NCI-H2081 (cell line): ENCODE results near the gene USHBP1.

ENCODE experiments used
- DNase-seq, 2 experiments: peaks; one replicate each; lab custom pipeline; 2025; lab: John Stamatoyannopoulos, UW

Gene USHBP1

GRCh38 chr19:17211547-17212446 is 52.7 kb downstream of the USHBP1 start:
- no peak for DNase-seq

- DNase-seq, result no peak
Observed at GRCh38 chr19:17210296-17210695, 54.2 kb downstream of the USHBP1 start.

- DNase-seq, result no peak
Observed at GRCh38 chr19:17209126-17210036, 55.2 kb downstream of the USHBP1 start.

- no peak for DNase-seq
Observed at GRCh38 chr19:17206736-17207581, 57.6 kb downstream of the USHBP1 start.

DNA sequence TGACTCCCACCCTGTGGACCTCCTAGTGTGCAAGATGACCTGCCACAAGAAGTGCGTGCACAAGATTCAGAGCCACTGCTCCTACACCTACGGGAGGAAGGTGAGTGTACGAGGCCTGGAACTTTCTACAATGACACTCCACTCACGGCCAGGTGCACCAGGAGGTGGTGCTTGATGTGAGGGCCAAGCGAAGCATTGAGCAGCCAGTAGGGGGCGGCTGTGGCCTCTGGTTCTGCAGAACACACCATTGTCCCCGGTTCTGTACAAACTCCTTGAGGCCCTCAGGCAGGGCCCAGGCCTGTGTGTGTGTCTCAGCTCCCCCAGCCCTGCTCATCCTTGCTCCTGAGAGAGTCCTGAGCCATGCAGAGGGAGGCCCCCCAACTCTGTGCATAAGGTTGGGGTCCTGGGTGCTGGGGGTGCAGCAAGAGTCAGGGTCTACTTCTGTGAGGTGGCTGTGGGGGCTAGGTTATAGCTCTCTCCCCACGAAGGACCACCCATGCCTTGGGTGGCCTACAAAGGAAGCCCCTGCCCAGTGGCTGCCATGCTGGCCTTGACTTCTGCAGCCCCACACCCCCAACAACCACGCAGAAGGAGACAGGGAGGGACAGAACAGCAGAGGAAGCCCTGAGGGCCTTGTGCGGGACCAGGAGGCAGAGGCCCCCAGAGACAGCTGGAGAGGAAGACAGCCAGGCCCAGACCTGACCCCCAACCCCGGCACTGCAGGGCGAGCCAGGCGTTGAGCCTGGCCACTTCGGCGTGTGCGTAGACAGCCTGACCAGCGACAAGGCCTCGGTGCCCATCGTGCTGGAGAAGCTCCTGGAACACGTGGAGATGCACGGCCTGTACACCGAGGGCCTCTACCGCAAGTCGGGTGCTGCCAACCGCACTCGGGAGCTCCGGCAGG is 59.1 kb downstream of the USHBP1 start:
- DNase-seq, result peak in 1 of 2 experiments; percentile 29

GRCh38 chr19:17202713-17203112 is 61.8 kb downstream of the USHBP1 start:
- DNase-seq, result no peak

DNA sequence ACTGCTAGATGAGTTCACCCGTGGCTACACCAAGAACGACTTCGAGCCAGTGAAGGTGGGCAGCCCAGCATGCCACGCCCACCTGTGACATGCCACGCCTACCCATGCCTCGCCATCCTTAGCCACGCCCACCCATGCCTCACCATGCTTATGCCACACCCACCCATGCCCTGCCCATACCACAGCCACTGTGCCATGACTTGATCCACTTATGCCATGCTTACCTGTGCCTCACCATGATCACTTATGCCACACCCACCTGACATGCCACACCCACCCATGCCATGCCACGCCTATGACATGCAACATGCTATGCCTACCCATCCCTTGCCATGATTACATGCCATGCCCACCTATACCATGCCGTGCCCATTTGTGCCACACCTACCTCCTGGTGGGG is 62.3 kb downstream of the USHBP1 start:
- no peak for DNase-seq

DNA sequence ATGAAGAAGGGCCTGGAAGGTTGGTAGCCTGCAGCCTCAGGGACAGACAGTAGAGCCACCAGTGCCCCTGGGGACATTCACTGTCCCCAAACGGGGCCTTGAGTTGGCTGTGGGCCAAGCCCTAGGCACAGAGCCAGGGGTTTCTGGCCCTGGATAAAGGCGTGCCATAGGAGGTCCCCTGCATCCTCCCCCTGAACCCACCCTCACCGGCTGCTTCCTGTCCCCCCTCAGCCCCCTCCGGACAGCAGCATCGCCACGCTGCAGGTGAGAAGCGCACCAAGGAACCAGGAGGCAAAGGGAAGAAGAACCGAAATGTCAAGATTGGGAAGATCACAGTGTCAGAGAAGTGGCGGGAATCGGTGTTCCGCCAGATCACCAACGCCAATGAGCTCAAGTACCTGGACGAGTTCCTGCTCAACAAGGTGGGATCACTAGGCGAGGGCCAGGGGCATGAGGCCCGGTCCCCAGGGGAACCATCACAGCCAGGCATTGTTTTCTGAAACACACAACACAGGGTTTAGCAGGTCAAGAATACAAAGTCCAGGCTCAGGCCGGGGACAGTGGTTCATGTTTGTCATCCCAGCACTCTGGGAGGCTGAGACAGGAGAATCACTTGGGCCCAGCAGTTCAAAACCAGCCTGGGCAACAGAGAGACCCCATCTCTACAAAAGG is 64.0 kb downstream of the USHBP1 start:
- DNase-seq, result peak in 1 of 2 experiments; percentile 40
